Measurements from ENCODE around the gene PLD1.
A peak's percentile ranks its signal among the peaks of the same experiment; 100 is the strongest.
"Not testable (repeated sequence)": the region's sequence is repeated elsewhere in the genome, so short reads cannot be mapped to it uniquely, and the experiment has no call there.

The PLD1 gene

GRCh38 chr3:171829841-171830517 lies 19.7 kb upstream of the PLD1 start:
- no peak for ATAC-seq
- Mint-ChIP-seq H3K9me3 (no peaks in the 10 kb centered on the region), H3K27ac (no peak overlapping the region), H3K4me1 (no peaks in the 10 kb centered on the region), H3K36me3 (no peaks in the 10 kb centered on the region), H3K27me3 (peaks cover 16% of the 10 kb centered on the region), H3K4me3 (no peak overlapping the region)

- Mint-ChIP-seq H3K36me3 (no peaks in the 10 kb centered on the region), H3K4me1 (no peaks in the 10 kb centered on the region), H3K4me3 (no peak overlapping the region), H3K9me3 (no peaks in the 10 kb centered on the region), H3K27ac (no peak overlapping the region), H3K27me3 (peaks cover 16% of the 10 kb centered on the region)
- ATAC-seq, result no peak
Observed at GRCh38 chr3:171828902-171829770, 18.9 kb upstream of the PLD1 start.

DNA sequence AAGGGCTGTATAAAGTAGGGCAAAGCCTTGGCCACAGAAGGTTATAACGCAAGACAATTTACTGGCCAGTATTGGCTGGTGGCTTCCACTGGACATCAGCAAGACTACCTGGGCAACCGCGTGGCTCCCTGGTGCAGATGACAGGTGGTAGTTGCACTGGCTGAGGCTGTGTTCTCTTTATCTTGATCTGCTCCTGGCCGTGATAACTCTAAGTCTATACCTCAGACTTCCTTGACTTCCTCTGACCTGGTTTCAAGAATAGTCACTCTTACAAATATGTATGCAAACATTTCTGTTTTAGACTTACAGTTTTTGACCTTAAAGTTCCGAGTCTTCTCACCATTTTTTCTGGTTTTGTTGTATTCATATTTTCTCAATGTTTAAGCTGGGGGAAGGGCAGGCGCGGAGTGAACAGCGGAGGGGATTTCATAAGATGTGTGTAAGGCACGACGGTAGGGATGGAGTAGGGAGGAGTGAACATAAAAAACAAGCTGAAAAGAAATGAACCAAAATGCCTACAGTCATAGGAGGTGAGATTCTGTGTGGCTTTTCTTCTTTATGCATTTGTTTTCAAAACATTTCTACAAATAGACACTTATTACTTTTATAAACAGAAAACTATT lies 17.7 kb upstream of the PLD1 start:
- no peak for ATAC-seq

GRCh38 chr3:171827385-171827784 lies 17.1 kb upstream of the PLD1 start:
- H3K36me3 Mint-ChIP-seq, result no peaks in the 10 kb centered on the region
- no peak overlapping the region for H3K27ac Mint-ChIP-seq
- no peaks in the 10 kb centered on the region for H3K4me1 Mint-ChIP-seq
- H3K9me3 Mint-ChIP-seq, result no peaks in the 10 kb centered on the region
- peaks cover 11% of the 10 kb centered on the region for H3K27me3 Mint-ChIP-seq
- no peak overlapping the region for H3K4me3 Mint-ChIP-seq
- ATAC-seq, result no peak

More for the DNA sequence above, 17.7 kb upstream of the PLD1 start:
- H3K36me3 Mint-ChIP-seq, result no peaks in the 10 kb centered on the region
- no peak overlapping the region for H3K4me3 Mint-ChIP-seq
- H3K27me3 Mint-ChIP-seq, result peaks cover 16% of the 10 kb centered on the region
- no peak overlapping the region for H3K27ac Mint-ChIP-seq
- H3K4me1 Mint-ChIP-seq, result no peaks in the 10 kb centered on the region
- no peaks in the 10 kb centered on the region for H3K9me3 Mint-ChIP-seq

GRCh38 chr3:171825222-171825828 lies 15.0 kb upstream of the PLD1 start:
- no peak overlapping the region for H3K27ac Mint-ChIP-seq
- H3K9me3 Mint-ChIP-seq, result no peaks in the 10 kb centered on the region
- no peaks in the 10 kb centered on the region for H3K4me1 Mint-ChIP-seq
- no peaks in the 10 kb centered on the region for H3K36me3 Mint-ChIP-seq
- no peak for ATAC-seq
- H3K27me3 Mint-ChIP-seq, result peaks cover 9% of the 10 kb centered on the region
- H3K4me3 Mint-ChIP-seq, result no peak overlapping the region

DNA sequence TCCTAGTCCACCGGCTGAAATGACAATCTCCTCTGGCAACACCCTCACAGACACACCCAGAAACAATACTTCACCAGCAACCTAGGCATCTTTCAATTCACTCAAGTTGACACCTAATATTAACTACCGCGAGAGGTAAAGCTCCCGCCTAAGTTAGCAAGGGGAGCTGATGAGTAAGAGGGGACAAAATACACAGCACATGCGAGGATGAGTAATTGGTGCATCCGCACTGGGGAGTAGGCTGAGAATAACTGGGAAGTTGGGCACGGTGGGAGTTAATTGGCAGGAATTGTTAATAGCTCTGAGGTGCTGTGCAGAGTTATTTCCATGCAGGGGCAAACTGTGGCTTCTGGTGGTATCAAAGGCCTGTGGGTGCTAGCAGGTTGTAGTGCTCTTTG lies 14.5 kb upstream of the PLD1 start:
- no peaks in the 10 kb centered on the region for H3K36me3 Mint-ChIP-seq
- H3K4me3 Mint-ChIP-seq, result no peak overlapping the region
- no peak overlapping the region for H3K27ac Mint-ChIP-seq
- H3K9me3 Mint-ChIP-seq, result no peaks in the 10 kb centered on the region
- no peaks in the 10 kb centered on the region for H3K4me1 Mint-ChIP-seq
- H3K27me3 Mint-ChIP-seq, result peaks cover 9% of the 10 kb centered on the region
- no peak for ATAC-seq

DNA sequence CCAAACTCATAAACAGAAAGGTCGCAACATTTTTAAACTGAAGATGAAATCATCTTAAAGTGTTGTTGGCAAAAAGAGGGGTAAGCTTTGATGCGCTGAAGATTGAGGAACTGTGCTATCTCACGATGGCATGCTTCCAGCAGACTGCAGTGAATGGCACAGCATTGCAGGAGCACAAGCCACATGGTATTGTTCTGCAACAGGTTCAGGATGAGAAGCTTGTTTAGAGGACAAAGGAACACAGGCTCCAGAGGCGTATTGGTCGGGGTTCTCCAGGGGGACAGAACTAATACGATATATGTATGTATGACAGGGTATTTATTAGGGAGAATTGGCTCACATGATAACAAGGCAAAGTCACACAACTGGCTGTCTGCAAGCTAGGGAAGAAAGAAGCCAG lies 13.8 kb upstream of the PLD1 start:
- no peaks in the 10 kb centered on the region for H3K4me1 Mint-ChIP-seq
- no peaks in the 10 kb centered on the region for H3K36me3 Mint-ChIP-seq
- H3K4me3 Mint-ChIP-seq, result no peak overlapping the region
- peaks cover 9% of the 10 kb centered on the region for H3K27me3 Mint-ChIP-seq
- ATAC-seq, result peak; percentile 9
- H3K9me3 Mint-ChIP-seq, result no peaks in the 10 kb centered on the region
- H3K27ac Mint-ChIP-seq, result no peak overlapping the region

GRCh38 chr3:171822431-171823106 lies 12.3 kb upstream of the PLD1 start:
- no peaks in the 10 kb centered on the region for H3K36me3 Mint-ChIP-seq
- no peaks in the 10 kb centered on the region for H3K4me1 Mint-ChIP-seq
- no peak for ATAC-seq
- no peaks in the 10 kb centered on the region for H3K9me3 Mint-ChIP-seq
- H3K4me3 Mint-ChIP-seq, result no peak overlapping the region
- no peak overlapping the region for H3K27ac Mint-ChIP-seq
- peaks cover under 1% of the 10 kb centered on the region for H3K27me3 Mint-ChIP-seq

DNA sequence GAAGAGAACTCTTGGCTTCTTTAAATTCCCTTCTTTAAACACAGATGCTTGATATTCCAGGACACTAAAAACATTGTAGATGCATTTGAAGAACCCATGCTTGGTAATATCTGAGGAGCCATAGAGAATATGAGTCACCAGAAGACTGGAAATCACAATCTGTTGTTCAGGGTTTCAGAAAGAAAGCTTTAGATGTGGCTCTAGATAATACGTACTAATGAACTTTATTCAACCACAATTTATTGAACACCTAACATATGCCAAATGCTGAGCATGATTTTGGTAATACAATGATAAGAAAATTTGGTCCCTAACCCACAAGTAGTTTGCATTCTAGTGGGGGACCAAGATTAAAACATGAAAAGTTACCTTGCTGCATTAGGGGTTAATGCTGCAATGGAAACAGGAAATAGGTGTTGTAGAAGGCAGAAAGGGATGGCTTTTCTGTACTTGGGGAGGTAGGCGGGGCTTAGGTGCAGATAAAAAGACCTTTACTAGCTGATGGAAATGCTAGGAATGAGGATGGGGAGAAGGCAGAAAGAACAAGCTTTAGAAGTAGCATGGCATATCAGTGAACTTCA lies 11.6 kb upstream of the PLD1 start:
- H3K4me3 Mint-ChIP-seq, result no peak overlapping the region
- H3K4me1 Mint-ChIP-seq, result no peaks in the 10 kb centered on the region
- ATAC-seq, result no peak
- H3K27ac Mint-ChIP-seq, result no peak overlapping the region
- no peaks in the 10 kb centered on the region for H3K9me3 Mint-ChIP-seq
- H3K27me3 Mint-ChIP-seq, result no peaks in the 10 kb centered on the region
- H3K36me3 Mint-ChIP-seq, result no peaks in the 10 kb centered on the region

DNA sequence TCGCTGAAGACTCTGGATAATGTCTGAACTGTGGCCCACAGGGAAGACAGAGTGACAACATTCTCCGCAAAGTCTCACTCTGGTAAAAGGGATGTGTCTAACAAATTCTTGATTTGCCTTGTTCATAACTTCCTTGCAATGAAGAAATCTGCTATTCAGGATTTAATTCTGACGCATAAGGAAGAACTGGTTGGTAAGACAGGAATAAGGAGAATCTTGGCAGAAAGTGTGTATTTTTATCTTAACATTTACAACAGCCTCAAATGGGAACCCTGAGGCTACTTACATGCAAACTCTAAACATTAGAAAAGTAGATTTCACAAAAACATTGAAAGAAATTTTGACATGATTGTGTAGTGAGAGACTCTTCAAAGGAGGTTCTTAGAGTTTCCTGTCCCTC lies 10.8 kb upstream of the PLD1 start:
- Mint-ChIP-seq H3K4me1 (no peaks in the 10 kb centered on the region), H3K9me3 (no peaks in the 10 kb centered on the region), H3K27ac (no peak overlapping the region), H3K36me3 (no peaks in the 10 kb centered on the region), H3K27me3 (no peaks in the 10 kb centered on the region), H3K4me3 (no peak overlapping the region)
- ATAC-seq, result no peak

GRCh38 chr3:171817074-171817800 lies 7.0 kb upstream of the PLD1 start:
- H3K9me3 Mint-ChIP-seq, result no peaks in the 10 kb centered on the region
- no peak overlapping the region for H3K4me3 Mint-ChIP-seq
- H3K4me1 Mint-ChIP-seq, result no peaks in the 10 kb centered on the region
- no peaks in the 10 kb centered on the region for H3K27me3 Mint-ChIP-seq
- no peak overlapping the region for H3K27ac Mint-ChIP-seq
- no peaks in the 10 kb centered on the region for H3K36me3 Mint-ChIP-seq
- ATAC-seq, result no peak

DNA sequence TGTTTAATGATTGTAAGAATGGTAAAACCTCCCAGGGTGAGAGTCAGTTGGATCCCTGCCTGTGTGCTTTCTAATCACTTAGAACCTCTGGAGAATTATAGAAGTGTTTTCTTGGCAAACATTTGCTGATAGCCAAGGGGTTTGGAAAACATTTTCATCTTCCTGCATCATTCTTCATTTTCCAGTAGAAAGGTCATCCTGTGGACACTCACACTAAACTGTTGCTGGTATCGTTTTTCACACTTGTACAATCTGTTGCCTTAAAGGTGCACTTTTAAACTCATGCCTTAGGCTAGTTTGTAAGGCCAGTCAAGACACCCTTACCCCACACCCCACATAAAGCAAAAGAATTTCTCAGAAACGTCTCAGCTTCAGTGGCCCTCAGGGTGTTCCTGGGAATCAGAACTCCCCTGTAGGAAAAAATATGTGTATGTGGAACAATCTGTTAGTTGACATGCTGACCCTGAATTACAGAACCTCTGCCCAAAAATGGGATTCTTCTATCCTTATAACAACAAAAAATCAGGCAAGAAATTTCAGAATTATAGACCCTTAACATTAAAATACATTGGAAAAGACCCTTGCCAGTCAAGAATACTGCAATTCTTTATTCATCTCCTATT lies 5.8 kb upstream of the PLD1 start:
- Mint-ChIP-seq H3K4me3 (no peak overlapping the region), H3K27me3 (peaks cover 8% of the 10 kb centered on the region), H3K36me3 (no peaks in the 10 kb centered on the region)

DNA sequence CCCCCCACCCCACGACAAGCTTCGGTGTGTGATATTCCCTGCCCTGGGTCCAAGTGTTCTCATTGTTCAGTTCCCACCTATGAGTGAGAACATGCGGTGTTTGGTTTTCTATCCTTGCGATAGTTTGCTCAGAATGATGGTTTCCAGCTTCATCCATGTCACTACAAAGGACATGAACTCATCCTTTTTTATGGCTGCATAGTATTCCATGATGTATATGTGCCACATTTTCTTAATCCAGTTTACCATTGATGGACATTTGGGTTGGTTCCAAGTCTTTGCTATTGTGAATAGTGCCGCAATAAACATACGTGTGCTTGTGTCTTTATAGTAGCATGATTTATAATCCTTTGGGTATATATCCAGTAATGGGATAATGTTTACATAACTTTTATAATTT lies 4.4 kb upstream of the PLD1 start:
- H3K4me1 Mint-ChIP-seq, H3K4me3 Mint-ChIP-seq, ATAC-seq, H3K27ac Mint-ChIP-seq, H3K36me3 Mint-ChIP-seq, H3K9me3 Mint-ChIP-seq: not testable (repeated sequence)
- H3K27me3 Mint-ChIP-seq, result peaks cover 22% of the 10 kb centered on the region

More for the DNA sequence above, 5.8 kb upstream of the PLD1 start:
- Mint-ChIP-seq H3K27ac (no peak overlapping the region), H3K9me3 (no peaks in the 10 kb centered on the region), H3K4me1 (no peaks in the 10 kb centered on the region)
- ATAC-seq, result no peak
